HEK293 (cell line): ENCODE measurements around the gene DUS3L.

Experiments
- YY1 ChIP-seq: fragments of 450-650 bp; formaldehyde crosslinking; IDR thresholded peaks from 2 replicates; pipeline ENCODE4 v1.5.1; 2018; ENCODE audit warnings: missing biosample characterization, missing genetic modification characterization
- ZIC2 ChIP-seq: fragments of 450-650 bp; formaldehyde crosslinking; IDR thresholded peaks from 2 replicates; pipeline ENCODE4 v1.5.1; 2016; ENCODE audit warnings: missing biosample characterization, missing genetic modification characterization
- ZNF521 ChIP-seq: fragments of 450-650 bp; formaldehyde crosslinking; IDR thresholded peaks from 2 replicates; pipeline ENCODE4 v1.5.1; 2017; ENCODE audit warnings: missing biosample characterization, mild to moderate bottlenecking, missing genetic modification characterization
- ZNF571 ChIP-seq: fragments of 450-650 bp; formaldehyde crosslinking; IDR thresholded peaks from 2 replicates; pipeline ENCODE4 v1.5.0; 2017; ENCODE audit warnings: missing biosample characterization, missing genetic modification characterization
- ZNF670 ChIP-seq: fragments of 450-650 bp; formaldehyde crosslinking; IDR thresholded peaks from 2 replicates; pipeline ENCODE4 v1.5.1; 2016; ENCODE audit warnings: missing biosample characterization, missing genetic modification characterization, low read depth
- ZNF747 ChIP-seq: fragments of 450-650 bp; formaldehyde crosslinking; IDR thresholded peaks from 2 replicates; pipeline ENCODE4 v1.5.1; 2016; ENCODE audit warnings: missing biosample characterization, missing genetic modification characterization

DNA sequence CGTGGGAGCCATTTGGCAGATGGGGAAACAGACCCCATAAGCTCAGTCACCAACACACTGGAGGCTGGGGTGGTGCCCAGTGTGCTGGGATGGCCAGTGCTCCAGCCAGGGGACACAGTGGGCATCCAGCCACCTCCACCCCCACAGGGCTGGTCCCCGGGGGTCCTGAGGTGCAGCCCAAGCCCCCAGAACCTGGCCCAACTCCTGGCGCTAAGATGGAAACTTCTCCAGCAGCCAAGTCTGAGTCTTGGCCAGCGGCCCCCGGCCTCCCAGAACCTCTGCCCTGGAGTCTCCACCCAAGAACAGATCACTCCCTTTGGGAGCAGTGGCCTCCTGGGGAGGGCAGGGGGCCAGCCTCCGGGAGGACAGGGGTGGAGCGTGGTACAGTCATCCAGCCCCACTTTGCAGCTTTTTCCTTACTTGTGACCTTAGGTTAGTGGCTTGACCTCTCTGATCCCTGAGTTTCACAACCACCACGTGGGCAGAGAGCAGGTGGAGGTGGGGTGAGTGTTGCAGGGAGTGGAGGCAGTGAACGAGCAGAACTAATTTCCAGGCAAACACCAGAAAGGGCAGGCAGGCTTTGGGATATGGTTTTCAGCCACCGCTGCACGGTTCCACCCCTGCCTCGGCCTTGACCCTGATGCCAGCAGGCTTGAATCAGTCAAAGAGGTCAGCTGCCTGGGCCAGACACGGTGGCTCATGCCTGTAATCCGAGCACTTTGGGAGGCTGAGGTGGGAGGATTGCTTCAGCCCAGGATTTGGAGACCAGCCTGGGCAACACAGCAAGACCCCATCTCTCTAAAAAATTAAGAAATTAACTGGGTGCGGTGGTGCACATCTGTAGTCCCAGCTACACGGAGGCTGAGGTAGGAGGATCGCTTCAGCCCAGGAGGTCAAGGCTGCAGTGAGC, 9.7 kb upstream of the DUS3L start:
- no peak for TF ChIP-seq ZNF670
- no peak for TF ChIP-seq YY1 (tag by site-specific recombination)
- no peak for TF ChIP-seq ZNF571 (tag by site-specific recombination)
- no peak for TF ChIP-seq ZNF747 (tag by site-specific recombination)
- no peak for TF ChIP-seq ZNF521
- TF ChIP-seq ZIC2 (tag by site-specific recombination), result no peak
